HEK293 (cell line): ENCODE data around the gene SOCS7.

Experiments
- CTCF ChIA-PET: fragments of 350-600 bp; formaldehyde crosslinking; extraction: SDS; loops from one replicate; lab custom pipeline; 2021; ENCODE audit warnings: antibody characterized with exemption; lab: Yijun Ruan, JAX
- POLR2A ChIA-PET: fragments of 300-600 bp; formaldehyde crosslinking; extraction: SDS; loops from one replicate; lab custom pipeline; 2020; ENCODE audit warnings: antibody characterized with exemption, inconsistent platforms; lab: Yijun Ruan, JAX
- H3K27ac ChIP-seq: fragments of 200-500 bp; sonication (Bioruptor generic); 2 replicates; pipeline ENCODE4 v1.5.1; 2014; ENCODE audit warnings: low read depth, low read length, control low read depth, inconsistent platforms; ENCODE audit errors: extremely low read depth
- H3K36me3 ChIP-seq, 2 experiments: fragments of 200-500 bp in 1 of 2; sonication (Bioruptor generic) in 1 of 2; 1 replicate in 1 of 2; 2 replicates in 1 of 2; pipeline ENCODE4 v1.5.1; 2014 to 2017; ENCODE audit warnings: inconsistent platforms in 2 of 2, low read length in 2 of 2; ENCODE audit not compliant: control insufficient read depth in 2 of 2, insufficient read depth in 1 of 2
- H3K4me1 ChIP-seq: fragments of 200-500 bp; sonication (Bioruptor generic); 2 replicates; pipeline ENCODE4 v1.5.1; 2014; ENCODE audit warnings: mild to moderate bottlenecking, low read length, inconsistent platforms; ENCODE audit not compliant: control insufficient read depth, insufficient read depth
- H3K4me3 ChIP-seq: 2 replicates; pipeline ENCODE4 v1.5.1; 2011; ENCODE audit warnings: low read depth, mild to moderate bottlenecking, control low read depth, low read length, moderate library complexity
- H3K9me3 ChIP-seq: fragments of 200-500 bp; sonication (Bioruptor generic); 2 replicates; pipeline ENCODE4 v1.5.1; 2014; ENCODE audit warnings: low read depth, low read length, inconsistent platforms; ENCODE audit not compliant: control insufficient read depth, insufficient read depth
- ATF2 ChIP-seq: fragments of 450-650 bp; formaldehyde crosslinking; IDR thresholded peaks from 2 replicates; pipeline ENCODE4 v1.5.1; 2016; ENCODE audit warnings: missing biosample characterization, missing genetic modification characterization, low read depth
- GLI4 ChIP-seq: fragments of 450-650 bp; formaldehyde crosslinking; IDR thresholded peaks from 2 replicates; pipeline ENCODE4 v1.5.1; 2016; ENCODE audit warnings: missing biosample characterization, missing genetic modification characterization
- HOXC10 ChIP-seq: sonication (generic); formaldehyde crosslinking; IDR thresholded peaks from 2 replicates; pipeline ENCODE4 v1.8.1; 2023; ENCODE audit warnings: mild to moderate bottlenecking, missing genetic modification reagents
- KLF16 ChIP-seq: fragments of 450-650 bp; formaldehyde crosslinking; IDR thresholded peaks from 2 replicates; pipeline ENCODE4 v1.5.1; 2017; ENCODE audit warnings: missing biosample characterization, missing genetic modification characterization
- MEIS1 ChIP-seq: sonication (generic); formaldehyde crosslinking; IDR thresholded peaks from 2 replicates; pipeline ENCODE4 v1.8.1; 2022; ENCODE audit warnings: missing genetic modification reagents, mild to moderate bottlenecking, borderline replicate concordance
- MYNN ChIP-seq: fragments of 450-650 bp; formaldehyde crosslinking; IDR thresholded peaks from 2 replicates; pipeline ENCODE4 v1.5.1; 2016; ENCODE audit warnings: missing biosample characterization, missing genetic modification characterization, borderline replicate concordance
- ZFP69B ChIP-seq: fragments of 450-650 bp; formaldehyde crosslinking; IDR thresholded peaks from 2 replicates; pipeline ENCODE4 v1.5.1; 2016; ENCODE audit warnings: missing biosample characterization, missing genetic modification characterization
- ZNF112 ChIP-seq: fragments of 450-650 bp; formaldehyde crosslinking; IDR thresholded peaks from 2 replicates; pipeline ENCODE4 v1.5.0; 2017; ENCODE audit warnings: missing biosample characterization, missing genetic modification characterization
- ZNF18 ChIP-seq: fragments of 450-650 bp; formaldehyde crosslinking; IDR thresholded peaks from 2 replicates; pipeline ENCODE4 v1.5.1; 2016; ENCODE audit warnings: missing biosample characterization, missing genetic modification characterization
- ZNF354C ChIP-seq: fragments of 450-650 bp; formaldehyde crosslinking; IDR thresholded peaks from 2 replicates; pipeline ENCODE4 v1.5.1; 2016; ENCODE audit warnings: missing biosample characterization, missing genetic modification characterization, low read depth, borderline replicate concordance
- ZNF37A ChIP-seq: fragments of 450-650 bp; IDR thresholded peaks from 2 replicates; pipeline ENCODE4 v1.5.1; 2018; ENCODE audit warnings: missing biosample characterization, missing genetic modification characterization
- ZNF404 ChIP-seq: fragments of 450-650 bp; formaldehyde crosslinking; IDR thresholded peaks from 2 replicates; pipeline ENCODE4 v1.5.1; 2017; ENCODE audit warnings: missing biosample characterization, missing genetic modification characterization
- ZNF510 ChIP-seq: fragments of 450-650 bp; formaldehyde crosslinking; IDR thresholded peaks from 2 replicates; pipeline ENCODE4 v1.5.1; 2018; ENCODE audit warnings: mild to moderate bottlenecking, missing genetic modification characterization, missing biosample characterization; ENCODE audit not compliant: insufficient replicate concordance
- ZNF558 ChIP-seq: fragments of 450-650 bp; formaldehyde crosslinking; IDR thresholded peaks from 2 replicates; pipeline ENCODE4 v1.5.1; 2016; ENCODE audit warnings: missing biosample characterization, missing genetic modification characterization
- ZNF571 ChIP-seq: fragments of 450-650 bp; formaldehyde crosslinking; IDR thresholded peaks from 2 replicates; pipeline ENCODE4 v1.5.0; 2017; ENCODE audit warnings: missing biosample characterization, missing genetic modification characterization
- ZNF585B ChIP-seq: fragments of 450-650 bp; formaldehyde crosslinking; IDR thresholded peaks from 2 replicates; pipeline ENCODE4 v1.5.1; 2016; ENCODE audit warnings: missing biosample characterization, missing genetic modification characterization
- ZNF654 ChIP-seq: fragments of 450-650 bp; formaldehyde crosslinking; IDR thresholded peaks from 2 replicates; pipeline ENCODE4 v1.5.1; 2016; ENCODE audit warnings: low read depth, missing biosample characterization, missing genetic modification characterization
- ZSCAN23 ChIP-seq: fragments of 450-650 bp; formaldehyde crosslinking; IDR thresholded peaks from 2 replicates; pipeline ENCODE4 v1.5.1; 2016; ENCODE audit warnings: missing biosample characterization, missing genetic modification characterization
- TF ChIP-seq, protein P1 (sequence below): fragments of 450-650 bp; formaldehyde crosslinking; IDR thresholded peaks from 2 replicates; pipeline ENCODE4 v1.5.1; 2016; ENCODE audit warnings: missing biosample characterization, missing genetic modification characterization
- TF ChIP-seq, protein P2 (sequence below): fragments of 450-650 bp; formaldehyde crosslinking; IDR thresholded peaks from 2 replicates; pipeline ENCODE4 v1.5.1; 2017; ENCODE audit warnings: missing biosample characterization, missing genetic modification characterization

SOCS7 gene

GRCh38 chr17:38351412-38352222 is at the start of gene SOCS7 (continued):
- TF ChIP-seq ZNF354C (tag by site-specific recombination) (no peak), MEIS1 (CRISPR knock-in tag) (no peak), MYNN (tag by site-specific recombination) (no peak), ZNF404 (no peak), GLI4 (tag by site-specific recombination) (peak; percentile 86; the same call in 1 of the 2 replicates), KLF16 (tag by site-specific recombination) (peak; percentile 61; the same call in 1 of the 2 replicates), ZSCAN23 (tag by site-specific recombination) (no peak), ZNF18 (no peak), ZNF510 (tag by site-specific recombination) (no peak), ZNF112 (tag by site-specific recombination) (no peak)
- TF ChIP-seq, protein P1, sequence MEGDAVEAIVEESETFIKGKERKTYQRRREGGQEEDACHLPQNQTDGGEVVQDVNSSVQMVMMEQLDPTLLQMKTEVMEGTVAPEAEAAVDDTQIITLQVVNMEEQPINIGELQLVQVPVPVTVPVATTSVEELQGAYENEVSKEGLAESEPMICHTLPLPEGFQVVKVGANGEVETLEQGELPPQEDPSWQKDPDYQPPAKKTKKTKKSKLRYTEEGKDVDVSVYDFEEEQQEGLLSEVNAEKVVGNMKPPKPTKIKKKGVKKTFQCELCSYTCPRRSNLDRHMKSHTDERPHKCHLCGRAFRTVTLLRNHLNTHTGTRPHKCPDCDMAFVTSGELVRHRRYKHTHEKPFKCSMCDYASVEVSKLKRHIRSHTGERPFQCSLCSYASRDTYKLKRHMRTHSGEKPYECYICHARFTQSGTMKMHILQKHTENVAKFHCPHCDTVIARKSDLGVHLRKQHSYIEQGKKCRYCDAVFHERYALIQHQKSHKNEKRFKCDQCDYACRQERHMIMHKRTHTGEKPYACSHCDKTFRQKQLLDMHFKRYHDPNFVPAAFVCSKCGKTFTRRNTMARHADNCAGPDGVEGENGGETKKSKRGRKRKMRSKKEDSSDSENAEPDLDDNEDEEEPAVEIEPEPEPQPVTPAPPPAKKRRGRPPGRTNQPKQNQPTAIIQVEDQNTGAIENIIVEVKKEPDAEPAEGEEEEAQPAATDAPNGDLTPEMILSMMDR = 0 out of 2 replicates have a peak, but pooled peaks have one; percentile 21
- TF ChIP-seq, protein P2, sequence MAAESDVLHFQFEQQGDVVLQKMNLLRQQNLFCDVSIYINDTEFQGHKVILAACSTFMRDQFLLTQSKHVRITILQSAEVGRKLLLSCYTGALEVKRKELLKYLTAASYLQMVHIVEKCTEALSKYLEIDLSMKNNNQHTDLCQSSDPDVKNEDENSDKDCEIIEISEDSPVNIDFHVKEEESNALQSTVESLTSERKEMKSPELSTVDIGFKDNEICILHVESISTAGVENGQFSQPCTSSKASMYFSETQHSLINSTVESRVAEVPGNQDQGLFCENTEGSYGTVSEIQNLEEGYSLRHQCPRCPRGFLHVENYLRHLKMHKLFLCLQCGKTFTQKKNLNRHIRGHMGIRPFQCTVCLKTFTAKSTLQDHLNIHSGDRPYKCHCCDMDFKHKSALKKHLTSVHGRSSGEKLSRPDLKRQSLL (tag by site-specific recombination) = no peak

DNA sequence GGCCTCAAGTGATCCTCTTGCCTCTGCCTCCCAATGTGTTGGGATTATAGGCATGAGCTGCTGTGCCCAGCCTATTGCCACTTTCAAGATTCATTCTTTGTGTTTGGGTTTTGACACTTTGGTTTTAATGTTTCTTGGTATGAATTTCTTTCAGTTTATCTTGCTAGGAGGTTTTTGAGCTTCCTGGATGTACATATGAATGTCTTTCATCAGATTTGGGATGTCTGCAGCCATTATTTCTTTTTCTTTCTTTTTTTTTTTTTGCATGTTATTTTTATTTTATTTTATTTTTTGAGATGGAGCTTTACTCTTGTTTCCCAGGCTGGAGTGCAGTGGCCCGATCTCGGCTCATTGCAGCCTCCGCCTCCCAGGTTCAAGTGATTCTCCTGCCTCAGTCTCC is 36.1 kb upstream of the SOCS7 start:
- CTCF ChIA-PET = interaction anchor here (1.0 to 2.0 kb wide), 2 partner anchors 10 to 99 kb away, joined by 5 to 7 read pairs; no protein-coding TSS in a partner anchor
- Histone ChIP-seq H3K4me1 (no peaks in the 10 kb centered on the region), H3K36me3 (peaks cover 34 to 52% of the 10 kb centered on the region in 2 experiments; a peak in 2 of 3 replicates), H3K4me3 (no peak overlapping the region), H3K27ac (no peak overlapping the region)
- POLR2A ChIA-PET = interaction anchor here (0.6 to 1.2 kb wide), 3 partner anchors 10 to 325 kb away, joined by 3 to 5 read pairs (median 3); no protein-coding TSS in a partner anchor
- TF ChIP-seq ZNF558 (tag by site-specific recombination) (peak; percentile 98), ZFP69B (tag by site-specific recombination) (no peak)
- TF ChIP-seq, all 188 proteins: peak for 1
- no peaks in the 10 kb centered on the region for H3K9me3 ChIP-seq

DNA sequence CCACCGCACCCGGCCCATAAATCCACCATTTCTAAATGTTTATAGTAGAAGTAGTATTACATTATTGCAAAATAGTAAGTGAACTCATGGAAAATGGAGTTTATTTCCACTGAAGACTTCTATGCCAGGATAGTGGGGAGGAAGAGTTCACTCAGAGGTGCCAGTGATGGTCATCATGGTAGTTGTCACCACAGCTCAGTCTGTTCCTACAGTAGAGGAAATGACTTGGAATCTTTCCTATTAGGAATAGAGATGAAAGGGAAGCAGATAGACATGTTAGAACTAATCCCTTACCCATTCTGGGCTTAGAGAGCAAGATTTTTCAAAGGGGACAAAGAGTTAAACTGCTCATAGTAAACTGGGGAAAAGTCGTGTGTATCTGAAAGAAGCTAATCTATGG is 34.6 kb upstream of the SOCS7 start:
- Histone ChIP-seq H3K4me1 (no peaks in the 10 kb centered on the region), H3K9me3 (no peaks in the 10 kb centered on the region), H3K36me3 (peaks cover 41 to 56% of the 10 kb centered on the region in 2 experiments; a peak in 2 of 3 replicates), H3K4me3 (no peak overlapping the region), H3K27ac (no peak overlapping the region)
- ChIA-PET CTCF (interaction anchor here (0.8 to 1.5 kb wide), 5 partner anchors 16 to 32 kb away, joined by 3 to 5 read pairs (median 4); no protein-coding TSS in a partner anchor), POLR2A (interaction anchor here (0.8 kb wide), 1 partner anchor 9 kb away, joined by 4 read pairs; no protein-coding TSS in a partner anchor)
- TF ChIP-seq ZNF585B (tag by site-specific recombination) (no peak), HOXC10 (no peak), ATF2 (tag by site-specific recombination) (no peak), ZNF654 (tag by site-specific recombination) (no peak), ZNF37A (tag by site-specific recombination) (no peak), ZNF571 (tag by site-specific recombination) (no peak)
